NCI-H1092 treated with DMSO at 0.1 percent for 48 hours (cell line): ENCODE data around the gene PPT2.

Experiments
- DNase-seq: peaks from one replicate; lab custom pipeline; 2025; lab: John Stamatoyannopoulos, UW

Gene PPT2, protein sequence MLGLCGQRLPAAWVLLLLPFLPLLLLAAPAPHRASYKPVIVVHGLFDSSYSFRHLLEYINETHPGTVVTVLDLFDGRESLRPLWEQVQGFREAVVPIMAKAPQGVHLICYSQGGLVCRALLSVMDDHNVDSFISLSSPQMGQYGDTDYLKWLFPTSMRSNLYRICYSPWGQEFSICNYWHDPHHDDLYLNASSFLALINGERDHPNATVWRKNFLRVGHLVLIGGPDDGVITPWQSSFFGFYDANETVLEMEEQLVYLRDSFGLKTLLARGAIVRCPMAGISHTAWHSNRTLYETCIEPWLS

DNA sequence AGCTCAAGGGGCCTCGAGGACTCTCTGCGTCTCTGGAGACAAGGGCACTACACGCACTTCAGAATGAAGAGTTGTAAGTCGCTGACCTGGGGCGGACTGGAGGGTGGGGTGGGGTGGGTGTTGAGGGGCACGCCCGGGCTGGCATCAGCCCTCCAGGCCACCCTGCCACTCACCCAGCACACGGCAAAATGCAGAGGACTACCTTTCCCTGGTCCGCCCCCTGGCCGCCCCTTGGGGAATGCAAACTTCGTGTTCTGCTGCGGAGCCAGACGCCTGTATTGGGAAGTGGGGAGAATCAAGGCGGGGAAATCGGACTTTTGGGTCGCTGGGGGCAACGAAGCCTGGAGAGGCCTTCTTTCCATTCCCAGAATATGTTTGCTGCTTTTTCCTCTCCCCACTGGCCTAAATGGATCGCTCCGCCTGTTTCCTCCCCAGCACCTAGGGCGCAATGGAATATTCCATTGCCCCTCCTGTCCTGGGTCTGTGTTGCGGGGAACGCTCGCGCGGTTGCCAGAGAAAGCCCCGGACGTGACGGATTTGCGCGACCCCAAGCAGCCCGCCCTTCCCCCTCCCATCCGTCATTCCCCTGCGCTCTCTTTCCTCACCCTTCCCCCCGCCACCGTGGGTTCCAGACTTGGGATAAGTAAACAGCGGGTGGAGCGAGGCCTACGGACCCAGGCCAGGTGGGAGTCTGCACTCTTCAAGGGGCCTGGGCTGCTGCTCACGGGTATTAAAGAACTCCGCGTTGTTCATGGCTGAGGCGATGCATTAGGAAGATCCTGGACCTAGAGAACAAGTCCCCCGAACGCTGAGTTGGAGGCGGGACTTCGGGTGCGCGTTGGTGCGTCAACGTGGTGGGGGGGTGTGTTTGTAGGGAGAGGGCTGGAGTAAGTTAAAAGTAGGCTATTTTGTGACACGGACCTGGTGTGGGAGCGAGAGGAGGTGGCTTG is at the start of gene PPT2:
Gene PPT2 (plus strand): TSS at position 578 of the 950 bp plus-strand sequence. CDS start 454 bp downstream, outside the sequence.
- peak; percentile 54 for DNase-seq

DNA sequence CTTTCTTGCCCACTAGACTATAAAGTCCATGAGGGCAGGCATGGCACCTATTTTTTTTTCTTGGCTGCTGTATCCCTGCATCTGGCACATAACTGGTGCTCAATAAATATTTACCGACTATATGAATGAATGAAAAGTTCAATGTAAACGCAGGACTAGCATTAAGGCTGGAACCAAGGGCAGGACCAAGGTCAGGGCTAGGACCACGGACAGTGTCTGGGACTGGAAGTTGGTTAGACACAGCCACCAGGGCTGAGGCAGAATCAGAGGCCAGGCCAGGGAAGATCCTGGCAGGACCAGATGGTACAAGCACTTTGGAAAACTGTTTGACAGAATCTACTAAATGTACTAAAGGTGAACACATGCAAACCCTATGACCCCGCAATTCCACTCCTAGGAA is 48.5 kb upstream of the PPT2 start:
- no peak for DNase-seq

DNA sequence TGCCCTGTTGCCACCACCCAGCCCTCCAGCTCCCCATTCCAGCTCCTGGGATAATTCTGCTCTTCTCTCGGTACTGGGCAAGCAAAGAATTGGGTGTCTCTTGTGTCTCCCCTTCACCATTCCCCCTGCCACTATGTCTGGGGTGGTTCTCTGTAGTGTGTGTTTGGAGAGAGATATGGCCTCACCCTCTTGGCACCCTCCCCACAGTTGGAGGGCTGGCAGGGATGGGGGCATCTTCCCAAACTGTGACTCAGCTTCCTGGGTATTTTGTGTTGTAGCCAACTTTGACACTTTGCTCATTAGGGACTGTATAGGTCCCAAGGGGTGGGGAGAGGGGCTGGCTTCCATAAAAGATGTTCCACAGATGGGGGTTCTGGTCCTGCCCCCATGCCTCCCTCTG is 46.5 kb upstream of the PPT2 start:
- DNase-seq, result no peak

DNA sequence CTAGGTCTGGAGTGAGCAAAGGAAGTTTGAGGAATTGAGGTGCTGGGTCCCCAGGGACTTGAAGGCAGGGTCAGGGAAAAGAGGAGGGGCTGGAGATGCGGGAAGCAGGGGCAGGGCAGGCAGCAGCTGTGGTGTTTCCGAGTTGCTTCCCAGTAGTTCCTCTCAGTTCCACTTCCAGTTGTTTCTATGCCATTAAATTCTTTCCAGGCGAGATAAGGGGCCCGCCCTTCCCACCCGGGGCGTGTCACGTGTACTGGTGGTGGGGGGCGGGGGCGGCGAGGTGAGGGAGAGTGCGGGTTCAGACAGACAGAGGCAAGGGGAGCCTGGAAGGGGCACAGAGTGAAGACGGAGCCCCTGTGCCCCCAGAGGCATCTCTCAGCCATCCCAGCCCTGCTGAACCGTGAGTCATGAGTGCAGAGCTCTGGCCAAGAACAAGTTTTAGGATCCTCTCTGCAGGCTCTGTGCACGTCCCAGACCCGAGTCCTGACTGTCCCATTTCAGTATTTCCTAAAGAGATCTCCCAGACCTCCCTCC is 45.8 kb upstream of the PPT2 start:
- no peak for DNase-seq

DNA sequence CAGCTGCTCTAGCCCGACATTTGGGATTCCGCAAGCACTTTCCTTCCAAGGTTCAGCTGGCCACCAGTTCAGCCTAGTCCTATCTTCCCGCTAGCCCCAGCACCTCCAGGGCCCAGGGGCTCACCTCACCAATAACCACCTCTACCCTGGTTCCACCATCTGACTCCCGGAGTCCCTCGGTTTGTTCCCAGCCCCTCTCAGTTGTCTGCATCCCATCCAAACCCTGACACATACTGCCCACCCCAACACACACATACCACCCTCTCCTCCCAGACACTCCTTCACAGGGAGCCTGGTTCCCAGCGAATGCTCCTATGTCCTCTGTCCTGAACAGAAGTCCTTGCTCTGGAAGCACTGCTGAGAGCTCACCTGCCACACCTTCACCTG is 45.2 kb upstream of the PPT2 start:
- DNase-seq, result no peak

DNA sequence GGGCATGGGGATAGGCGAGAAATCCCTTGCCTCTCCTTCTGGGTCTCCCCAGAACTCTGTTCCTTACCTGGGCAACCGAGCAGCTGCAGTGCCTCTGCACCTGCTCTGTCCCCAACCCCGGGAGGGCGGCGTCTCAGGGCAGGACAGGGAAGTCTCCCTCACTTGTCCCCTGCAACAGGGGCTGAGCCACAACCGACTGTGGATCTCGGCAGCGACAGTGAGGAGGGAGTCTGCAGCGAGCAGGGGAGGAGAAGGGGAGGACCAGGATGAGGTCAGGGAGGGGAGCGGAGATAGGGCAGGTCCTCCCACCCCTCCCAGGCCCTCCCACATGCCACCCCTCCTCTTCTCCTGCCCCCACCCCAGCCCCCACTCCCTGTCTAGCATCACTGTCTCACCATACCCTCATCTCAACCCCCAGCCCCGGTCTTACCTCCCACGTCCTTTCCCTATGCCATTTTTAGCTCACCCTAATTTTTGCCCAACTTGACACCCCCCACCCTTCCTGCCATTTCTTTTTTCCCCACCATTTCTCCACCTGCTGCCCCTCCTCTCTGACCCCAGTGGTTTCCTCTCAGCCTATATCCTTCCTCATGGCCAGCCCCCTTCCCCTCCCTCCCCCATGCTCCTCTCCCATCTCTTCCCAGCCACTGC is 44.7 kb upstream of the PPT2 start, which contains the start of gene TNXB:
Gene TNXB (minus strand): TSS at position 225 of the 651 bp plus-strand sequence. CDS start 11,140 bp downstream, outside the sequence.
- no peak for DNase-seq

DNA sequence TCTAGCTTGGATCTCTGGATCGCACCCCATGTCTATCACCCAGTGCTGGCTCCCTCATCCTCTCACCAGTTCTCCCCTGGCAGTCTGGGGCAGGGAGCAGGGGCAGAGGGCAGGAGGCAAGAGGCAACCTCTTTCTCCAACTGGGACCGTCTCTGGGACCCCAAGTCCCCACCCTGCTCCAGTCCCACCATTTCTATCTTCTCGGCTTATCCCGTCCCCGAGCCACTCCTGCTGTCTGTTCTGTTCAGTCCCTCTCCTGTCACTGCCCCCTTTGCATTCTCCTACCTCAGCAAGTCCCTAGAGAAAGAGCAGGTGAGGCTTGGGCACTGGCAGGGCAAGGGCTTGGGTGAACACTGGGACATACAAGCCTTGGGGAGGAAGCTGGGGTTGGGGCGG is 44.2 kb upstream of the PPT2 start:
- DNase-seq, result no peak

DNA sequence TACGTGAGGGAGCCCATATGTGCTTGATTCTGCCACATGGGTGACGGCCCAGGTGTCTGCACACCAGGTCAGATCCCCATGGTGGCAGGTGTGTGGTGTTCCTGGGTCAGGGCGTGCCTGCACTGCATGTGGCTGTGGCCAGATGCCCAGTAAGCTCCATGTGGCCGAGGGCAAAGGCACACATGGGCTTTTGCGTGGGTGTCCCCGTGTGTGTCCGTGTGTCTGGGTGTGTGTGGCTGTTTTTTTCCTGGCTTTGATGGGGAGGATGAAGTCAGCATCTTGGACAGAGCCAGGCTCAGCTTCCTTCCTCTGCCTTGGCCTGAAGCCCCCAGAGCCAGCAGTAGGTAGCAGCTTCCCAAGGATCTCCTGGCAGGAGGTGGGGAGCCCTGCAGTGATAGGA is 43.3 kb upstream of the PPT2 start:
- no peak for DNase-seq

DNA sequence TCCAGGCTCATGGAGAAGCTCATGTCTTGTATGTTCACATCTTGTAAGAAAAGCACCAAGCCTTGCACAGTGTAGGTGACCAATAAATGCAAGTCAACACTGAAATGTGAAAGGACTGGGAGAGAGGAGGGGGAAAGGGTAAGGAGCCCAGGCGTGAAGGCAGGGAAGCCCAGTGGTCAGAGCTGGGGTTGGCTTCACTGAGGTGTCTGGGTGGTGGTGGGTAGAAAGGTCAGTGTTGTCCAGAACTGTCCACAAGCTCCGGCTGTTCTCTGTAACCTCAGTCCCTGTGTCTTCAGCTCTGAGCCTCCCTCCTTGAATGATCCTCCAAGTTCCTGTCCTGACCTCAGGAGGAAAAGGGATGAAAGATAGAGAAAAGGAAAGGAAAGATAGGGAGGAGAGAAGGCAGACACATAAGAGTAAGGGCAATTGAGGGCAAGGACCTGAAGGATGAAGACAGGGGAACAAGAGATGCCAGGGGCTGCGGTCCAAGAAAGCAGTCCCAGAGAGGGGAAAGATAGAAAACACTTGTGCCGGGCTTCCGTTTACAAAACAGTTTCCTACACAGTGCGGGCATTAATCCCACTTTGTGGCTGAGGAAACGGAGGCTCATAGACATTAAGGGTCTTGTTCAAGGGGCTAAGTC is 42.4 kb upstream of the PPT2 start:
- DNase-seq, result no peak

DNA sequence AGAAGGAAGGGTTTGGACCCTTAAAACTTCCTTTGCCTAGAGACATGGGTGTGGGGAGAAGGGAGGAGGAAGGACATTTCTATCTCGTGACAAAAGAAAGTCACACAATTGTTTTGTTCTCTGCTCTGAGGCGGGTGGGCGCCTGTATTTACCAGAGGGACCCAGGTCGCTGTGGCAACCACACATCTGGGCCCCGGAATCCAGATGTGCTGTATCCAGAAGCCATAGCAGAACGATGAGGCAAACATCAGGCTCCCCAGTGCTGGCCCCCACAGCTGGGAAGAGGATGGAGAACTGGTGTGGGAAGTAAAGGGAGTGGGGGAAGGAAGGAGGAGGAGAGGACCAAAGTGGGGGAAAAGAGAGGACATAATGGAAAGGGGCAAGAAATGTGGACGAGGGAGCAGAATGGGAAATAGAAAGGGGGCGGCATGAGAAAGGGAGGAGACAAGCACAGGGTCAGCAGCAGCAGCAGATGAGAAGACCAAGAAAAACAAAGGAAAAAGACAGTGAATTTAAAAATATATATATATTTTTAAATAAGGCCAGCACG is 41.4 kb upstream of the PPT2 start:
- DNase-seq, result no peak

DNA sequence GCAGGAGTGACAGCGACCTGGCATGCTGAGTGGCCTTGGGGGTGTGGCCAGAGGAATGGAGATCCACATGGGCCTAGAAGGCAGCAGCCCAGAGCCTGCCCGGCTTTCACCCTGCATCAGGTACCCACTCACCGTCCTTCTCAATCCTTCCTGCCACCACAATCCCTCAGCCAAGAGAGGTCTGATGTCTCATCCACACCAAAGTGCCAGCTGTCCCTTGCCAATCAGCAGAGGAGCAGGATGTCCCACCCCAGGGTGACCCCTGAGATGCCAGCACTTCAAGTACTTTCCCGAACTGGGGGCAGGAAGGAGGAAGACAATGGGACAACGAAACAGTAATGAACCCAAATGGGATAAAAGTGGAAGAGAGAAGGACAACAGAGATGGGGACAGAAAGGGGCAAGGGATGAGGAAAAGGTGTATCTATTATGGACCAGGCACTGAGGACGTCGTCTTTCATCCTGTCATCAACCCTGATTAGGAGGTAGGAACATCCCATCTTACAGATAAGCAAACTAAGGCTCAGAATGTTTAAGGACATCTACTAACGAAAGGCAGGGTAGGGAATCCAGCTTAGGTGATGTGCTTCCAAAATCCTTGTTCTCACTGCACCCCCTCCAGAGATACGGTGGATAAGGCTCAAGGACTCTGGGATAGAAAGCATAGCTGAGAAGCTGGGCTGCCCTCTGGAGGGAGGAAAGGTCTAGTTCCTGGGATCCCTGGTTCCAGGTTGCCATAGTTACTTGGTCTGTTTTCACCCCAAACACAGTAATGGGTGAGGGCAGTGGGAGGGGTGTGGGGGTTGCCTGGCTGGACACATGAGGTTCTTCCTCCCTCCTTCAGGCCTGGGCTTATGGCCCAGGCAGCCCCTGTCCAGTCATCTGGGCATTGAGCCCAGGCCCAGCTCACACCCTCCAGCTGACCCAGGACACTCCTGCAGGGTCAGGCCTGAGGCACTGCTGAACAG is 40.3 kb upstream of the PPT2 start:
- no peak for DNase-seq

DNA sequence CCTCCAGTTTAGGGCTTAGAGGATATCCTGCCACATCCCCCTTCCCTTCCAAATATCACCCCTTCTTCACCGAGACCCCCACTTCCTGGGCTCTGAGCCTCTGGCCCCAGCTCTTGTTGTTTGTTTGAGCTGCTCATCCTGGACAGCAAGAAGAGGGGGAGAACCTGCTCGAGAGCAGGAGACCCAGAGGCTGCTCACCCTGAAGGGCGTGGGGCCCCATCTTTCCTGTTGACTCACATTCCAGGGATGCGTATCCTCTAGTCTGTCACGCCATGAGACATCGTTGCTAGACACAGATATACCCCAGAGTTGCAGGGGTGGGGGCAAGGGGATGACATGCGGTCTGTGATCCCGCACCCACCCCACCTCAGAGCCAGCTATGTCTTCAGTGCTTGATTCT is 39.1 kb upstream of the PPT2 start:
- DNase-seq, result no peak

DNA sequence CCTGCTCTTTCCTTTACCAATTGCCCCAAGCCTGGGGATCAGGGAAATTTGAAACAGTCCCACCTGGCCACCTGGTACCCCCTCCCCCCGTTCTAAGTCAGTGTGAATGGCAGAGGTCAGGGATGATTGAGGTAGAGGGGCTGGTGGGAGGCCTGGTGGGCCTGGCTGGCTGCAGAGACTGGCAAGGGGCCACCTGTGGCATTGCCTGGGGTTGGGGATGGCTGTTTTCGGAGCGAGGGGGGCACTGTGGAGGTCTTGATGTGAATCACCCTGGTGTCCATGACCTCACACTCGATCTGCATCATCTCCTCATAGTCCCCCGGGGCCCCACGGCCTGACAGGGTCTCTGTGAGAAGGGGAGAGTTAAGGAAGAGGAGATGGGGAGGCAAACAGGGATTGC is 38.3 kb upstream of the PPT2 start:
- DNase-seq, result no peak

DNA sequence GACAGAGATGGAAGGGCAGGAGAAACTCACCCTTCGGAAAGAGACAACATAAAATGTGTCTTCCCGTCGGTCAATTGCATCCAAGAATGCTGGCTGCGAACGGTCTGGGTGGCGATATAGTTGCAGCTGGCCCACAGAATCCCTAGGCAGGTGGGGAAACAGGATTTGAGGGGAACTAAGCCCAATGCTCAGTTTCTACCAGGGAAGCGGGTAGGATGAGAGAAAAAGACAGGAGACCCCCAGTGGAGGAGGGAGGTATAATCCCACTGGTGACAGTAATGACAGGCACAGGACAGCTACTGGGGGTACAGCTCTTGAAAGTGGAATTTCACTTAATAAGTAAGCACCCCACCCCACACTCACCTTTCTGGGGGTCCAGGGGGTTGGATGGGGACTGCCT is 37.3 kb upstream of the PPT2 start:
- DNase-seq, result no peak

DNA sequence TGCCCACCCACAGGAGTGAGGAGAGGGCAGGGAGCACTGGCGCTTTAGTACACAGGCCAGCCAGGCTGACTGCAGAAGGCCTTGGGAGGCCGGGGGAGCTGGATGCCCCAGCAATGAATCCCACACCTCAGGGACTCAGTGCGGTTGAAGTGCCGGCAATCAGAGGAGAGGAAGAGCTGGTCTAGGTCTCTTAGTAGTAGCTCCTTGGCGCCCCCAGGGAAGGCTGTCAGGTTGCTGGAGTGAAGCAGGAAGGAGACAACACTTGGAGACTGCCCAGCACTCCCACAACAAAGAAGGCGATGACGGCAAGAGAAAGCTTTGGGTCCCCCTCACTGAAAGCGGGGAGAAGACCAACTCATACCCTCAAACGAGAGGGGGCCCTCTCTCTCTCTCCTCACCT is 36.5 kb upstream of the PPT2 start:
- DNase-seq, result no peak

DNA sequence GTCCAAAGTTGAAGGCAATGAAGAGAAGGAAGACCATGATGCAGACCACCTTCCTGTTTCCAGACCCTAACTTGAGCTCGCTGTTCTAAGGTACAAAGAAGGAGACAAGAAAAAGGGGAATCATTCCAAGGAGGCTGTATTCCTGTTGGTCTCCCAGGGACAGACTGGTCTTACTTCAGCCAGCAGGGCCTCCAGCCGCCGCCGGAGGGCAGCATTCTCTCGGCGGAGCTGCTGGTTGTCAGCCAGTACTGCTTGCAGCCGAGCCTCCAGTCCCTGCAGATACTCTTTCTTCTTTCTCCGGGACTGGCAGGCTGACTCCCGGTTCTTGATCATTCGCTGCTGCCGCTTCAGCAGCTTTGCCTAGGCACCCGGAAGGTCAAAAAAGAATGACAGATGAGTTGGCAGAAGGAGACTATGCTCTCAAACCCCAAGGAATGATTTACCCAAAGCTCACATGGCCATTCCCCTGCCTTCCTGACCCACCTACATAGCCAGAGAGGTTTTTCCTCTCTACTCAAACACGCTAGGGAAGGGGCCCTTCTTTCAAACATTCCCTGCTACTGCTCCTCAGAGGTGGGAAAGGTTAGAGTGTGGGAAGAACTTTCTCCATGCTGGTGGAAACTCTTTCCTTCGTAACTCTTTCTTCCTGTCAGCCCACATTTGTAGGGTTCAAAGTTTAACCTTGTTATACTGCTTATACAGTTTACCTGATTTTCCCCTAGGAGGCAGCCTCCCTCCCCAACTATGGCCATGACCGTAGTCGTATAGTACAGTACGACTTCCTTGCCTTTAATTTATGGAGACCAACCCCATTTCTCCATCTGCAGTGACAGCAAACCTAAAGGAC is 34.9 kb upstream of the PPT2 start:
- peak; percentile 51 for DNase-seq

DNA sequence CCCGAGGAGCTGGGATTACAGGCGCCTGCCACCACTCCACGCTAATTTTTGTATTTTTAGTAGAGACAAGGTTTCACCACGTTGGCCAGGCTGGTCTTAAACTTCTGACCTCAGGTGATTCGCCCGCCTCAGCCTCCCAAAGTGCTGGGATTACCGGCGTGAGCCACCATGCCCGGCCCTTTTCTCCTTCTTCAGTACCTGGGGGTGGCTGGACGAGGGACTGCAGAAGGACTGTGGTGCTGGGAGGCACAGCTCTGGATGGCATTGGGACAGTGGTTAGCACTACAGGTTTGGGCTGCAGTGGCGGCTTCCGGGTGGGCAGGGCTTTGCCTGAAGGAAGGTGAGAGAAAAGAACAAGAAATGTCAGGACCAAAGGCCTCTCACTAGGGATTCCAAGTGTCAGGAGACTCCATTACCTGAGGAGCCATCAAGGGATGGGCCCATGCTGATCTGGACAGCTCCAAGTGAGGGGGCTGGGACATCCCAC is 33.3 kb upstream of the PPT2 start:
- no peak for DNase-seq

DNA sequence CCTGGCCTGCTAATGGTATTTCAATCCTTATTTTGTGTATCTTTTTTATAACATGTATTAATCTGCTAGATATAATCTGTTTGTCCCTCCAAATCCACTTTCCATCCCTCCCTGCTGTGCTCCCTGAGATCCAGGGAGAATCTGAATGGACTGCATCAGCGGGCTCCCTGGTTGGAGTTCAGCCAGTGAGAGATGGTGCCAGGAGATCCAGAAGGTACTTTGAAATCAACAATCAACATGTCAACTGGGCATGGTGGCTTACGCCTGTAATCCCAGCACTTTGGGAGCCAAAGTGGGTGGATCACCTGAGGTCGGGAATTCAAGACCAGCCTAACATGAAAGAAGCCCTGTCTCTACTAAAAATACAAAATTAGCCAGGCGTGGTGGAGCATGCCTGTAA is 30.3 kb upstream of the PPT2 start:
- DNase-seq, result no peak

DNA sequence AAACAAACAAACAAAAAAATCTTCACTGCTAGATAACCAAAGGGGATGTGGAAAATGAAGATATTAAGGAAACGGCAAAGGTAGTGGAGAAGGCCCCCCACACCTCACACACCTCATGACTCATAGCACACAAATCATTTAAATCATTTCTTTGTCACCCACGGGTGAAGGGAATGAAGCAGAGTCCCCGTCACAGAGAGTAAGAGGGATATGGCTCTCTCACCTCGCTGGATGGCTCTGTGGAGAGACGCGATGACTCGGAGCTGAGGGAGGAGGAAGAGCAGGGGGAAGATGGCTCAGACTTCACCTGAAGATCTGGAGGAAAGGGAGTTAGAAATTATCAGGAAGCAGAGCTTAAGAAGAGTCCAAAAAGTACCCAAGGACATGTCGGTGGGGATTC is 27.1 kb upstream of the PPT2 start:
- no peak for DNase-seq

DNA sequence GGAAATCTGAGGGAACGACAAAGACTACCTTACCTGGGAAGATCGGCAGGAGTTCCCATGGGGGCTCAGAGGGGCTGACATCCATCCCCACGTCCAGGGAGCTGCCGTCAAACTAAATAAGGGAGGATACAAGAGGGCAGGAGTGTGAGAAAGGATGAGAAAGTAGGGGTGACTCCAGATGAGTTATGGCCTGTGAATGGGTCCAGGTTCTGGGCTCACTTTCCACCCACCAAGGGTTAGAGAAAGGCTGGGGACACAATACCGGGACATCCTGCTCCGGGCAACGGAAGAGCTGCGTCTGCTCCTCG is 26.6 kb upstream of the PPT2 start:
- DNase-seq, result no peak
